H1 (cell line): ENCODE measurements around the gene LRRTM3. TPM values are rescaled to one million over a fixed set of nuclear protein-coding genes. Genes with fewer than 3 reads are reported as not detected.

ENCODE experiments used
- CTCF ChIA-PET: fragments of 300-600 bp; sonication (Branson Sonifier 250); formaldehyde crosslinking; loops from one replicate; lab custom pipeline; 2021; ENCODE audit not compliant: partially characterized antibody; lab: Charles Lee
- POLR2A ChIA-PET: fragments of 300-600 bp; sonication (Branson Sonifier 250); formaldehyde crosslinking; loops from one replicate; lab custom pipeline; 2021; ENCODE audit warnings: inconsistent platforms; ENCODE audit not compliant: partially characterized antibody; lab: Charles Lee
- DNase-seq, 2 experiments: peaks; one replicate each; pipeline versions ENCODE4 v3.0.0 to v3.0.0-alpha.2; 2010 to 2022; ENCODE audit warnings: low spot score in 2 of 2, low read depth in 1 of 2, mixed read lengths in 1 of 2
- FAIRE-seq: peaks from 2 replicates; lab custom pipeline; 2011; peaks lifted over from hg19 to GRCh38; lab: Jason Lieb, UNC
- H2AFZ ChIP-seq: 2 replicates; pipeline ENCODE4 v1.8.1; 2012; ENCODE audit warnings: low read length, inconsistent platforms
- H2AK5ac ChIP-seq: 2 replicates; pipeline ENCODE4 v1.6.1; 2013; ENCODE audit warnings: low read depth, low read length
- H2BK120ac ChIP-seq: replicated peaks from 2 replicates; pipeline ENCODE3; 2013; ENCODE audit warnings: low read depth, low read length, inconsistent platforms
- H2BK12ac ChIP-seq: 2 replicates; pipeline ENCODE4 v1.6.1; 2013; ENCODE audit warnings: low read depth, low read length
- H2BK15ac ChIP-seq: 2 replicates; pipeline ENCODE4 v1.6.1; 2013; ENCODE audit warnings: low read length
- H2BK20ac ChIP-seq: 2 replicates; pipeline ENCODE4 v1.6.1; 2013; ENCODE audit warnings: low read length
- H2BK5ac ChIP-seq: 2 replicates; pipeline ENCODE4 v1.6.1; 2013; ENCODE audit warnings: low read depth, low read length
- H3K14ac ChIP-seq: 2 replicates; pipeline ENCODE4 v1.6.1; 2013; ENCODE audit warnings: inconsistent platforms; ENCODE audit not compliant: insufficient read length
- H3K18ac ChIP-seq: 2 replicates; pipeline ENCODE4 v1.6.1; 2013; ENCODE audit warnings: low read length; ENCODE audit errors: extremely low read depth
- H3K23ac ChIP-seq: 2 replicates; pipeline ENCODE4 v1.6.1; 2013; ENCODE audit warnings: inconsistent platforms; ENCODE audit not compliant: insufficient read length
- H3K23me2 ChIP-seq: 2 replicates; pipeline ENCODE4 v1.6.1; 2013; ENCODE audit warnings: low read depth, low read length
- H3K27ac ChIP-seq: 2 replicates; pipeline ENCODE4 v1.6.1; 2011; ENCODE audit warnings: low read depth, low read length, inconsistent platforms
- H3K27me3 ChIP-seq, 4 experiments: replicated peaks in 1 of 4; 1 replicate in 1 of 4; 2 replicates in 3 of 4; pipeline versions ENCODE4 v1.6.1 to v1.8.1; 2011 to 2013; ENCODE audit warnings: low read length in 3 of 4, mild to moderate bottlenecking in 3 of 4, inconsistent platforms in 2 of 4, mixed read lengths in 2 of 4, moderate library complexity in 1 of 4; ENCODE audit not compliant: control insufficient read depth in 3 of 4, insufficient read depth in 3 of 4; ENCODE audit errors: extremely low read depth in 1 of 4
- H3K36me3 ChIP-seq, 4 experiments: 2 replicates each; pipeline versions ENCODE4 v1.6.1 to v1.8.1; 2011 to 2013; ENCODE audit warnings: mild to moderate bottlenecking in 4 of 4, low read length in 3 of 4, moderate library complexity in 2 of 4, control low read depth in 1 of 4, inconsistent platforms in 1 of 4; ENCODE audit not compliant: insufficient read depth in 4 of 4, control insufficient read depth in 2 of 4
- H3K4ac ChIP-seq: replicated peaks from 2 replicates; pipeline ENCODE3; 2013; ENCODE audit warnings: low read length, low read depth, mixed read lengths, inconsistent platforms; ENCODE audit not compliant: insufficient read length
- H3K4me1 ChIP-seq, 4 experiments: replicated peaks in 1 of 4; 1 replicate in 1 of 4; 2 replicates in 3 of 4; pipeline versions ENCODE4 v1.6.1 to v1.8.1; 2011 to 2013; ENCODE audit warnings: low read length in 3 of 4, inconsistent platforms in 2 of 4, mixed read lengths in 1 of 4; ENCODE audit not compliant: insufficient read depth in 4 of 4, control insufficient read depth in 3 of 4
- H3K4me2 ChIP-seq, 2 experiments: 2 replicates each; pipeline versions ENCODE4 v1.6.1 to v1.8.1; 2011 to 2013; ENCODE audit warnings: low read depth in 2 of 2, low read length in 2 of 2, control low read depth in 1 of 2, inconsistent platforms in 1 of 2, mild to moderate bottlenecking in 1 of 2; ENCODE audit not compliant: insufficient read depth in 1 of 2
- H3K4me3 ChIP-seq, 4 experiments: fragments of 200-600, 300-600 bp in 1 of 4; sonication (generic), shearing (Covaris generic), sonication (Bioruptor Twin) in 1 of 4; 2 replicates each; pipeline versions ENCODE4 v1.5.1 to v1.8.1; 2011 to 2016; ENCODE audit warnings: low read length in 4 of 4, low read depth in 3 of 4, control low read depth in 2 of 4, inconsistent platforms in 2 of 4, mild to moderate bottlenecking in 2 of 4, mixed read lengths in 1 of 4, moderate library complexity in 1 of 4; ENCODE audit not compliant: insufficient read depth in 2 of 4; ENCODE audit errors: extremely low read depth in 1 of 4
- H3K56ac ChIP-seq: replicated peaks from 2 replicates; pipeline ENCODE3; 2013; ENCODE audit warnings: low read depth, mild to moderate bottlenecking, mixed read lengths, low read length, inconsistent platforms; ENCODE audit not compliant: insufficient read length
- H3K79me1 ChIP-seq: 2 replicates; pipeline ENCODE4 v1.6.1; 2013; ENCODE audit warnings: low read depth, low read length, control low read depth
- H3K79me2 ChIP-seq, 2 experiments: 2 replicates each; pipeline versions ENCODE4 v1.6.1 to v1.8.1; 2012 to 2013; ENCODE audit warnings: low read length in 2 of 2, mild to moderate bottlenecking in 2 of 2, inconsistent platforms in 1 of 2; ENCODE audit not compliant: insufficient read depth in 2 of 2, control insufficient read depth in 1 of 2
- H3K9ac ChIP-seq, 4 experiments: replicated peaks in 1 of 4; 1 replicate in 1 of 4; 2 replicates in 3 of 4; pipeline versions ENCODE4 v1.6.1 to v1.8.1; 2011 to 2013; ENCODE audit warnings: low read depth in 3 of 4, low read length in 3 of 4, control low read depth in 2 of 4, mild to moderate bottlenecking in 2 of 4, moderate library complexity in 2 of 4, inconsistent platforms in 1 of 4; ENCODE audit errors: extremely low read depth in 1 of 4
- H3K9me3 ChIP-seq, 2 experiments: 2 replicates each; pipeline versions ENCODE4 v1.6.1 to v1.8.1; 2012 to 2013; ENCODE audit warnings: mild to moderate bottlenecking in 2 of 2, moderate library complexity in 2 of 2, control low read depth in 1 of 2, inconsistent platforms in 1 of 2, low read depth in 1 of 2, low read length in 1 of 2, mixed read lengths in 1 of 2; ENCODE audit not compliant: insufficient read depth in 2 of 2
- H4K20me1 ChIP-seq, 2 experiments: replicated peaks in 1 of 2; 2 replicates each; pipeline versions ENCODE3 to v1.8.1; 2011 to 2013; ENCODE audit warnings: inconsistent platforms in 2 of 2, low read length in 2 of 2, mild to moderate bottlenecking in 1 of 2; ENCODE audit not compliant: insufficient read depth in 2 of 2, control insufficient read depth in 1 of 2
- H4K5ac ChIP-seq: 2 replicates; pipeline ENCODE4 v1.6.1; 2013; ENCODE audit warnings: low read length, low read depth, mixed read lengths, inconsistent platforms; ENCODE audit not compliant: insufficient read length
- H4K8ac ChIP-seq: 2 replicates; pipeline ENCODE4 v1.8.0; 2013; ENCODE audit warnings: mild to moderate bottlenecking, moderate library complexity, low read length, inconsistent platforms; ENCODE audit not compliant: insufficient read depth; ENCODE audit errors: extremely low read depth
- H4K91ac ChIP-seq: replicated peaks from 2 replicates; pipeline ENCODE3; 2013; ENCODE audit warnings: low read length, mixed read lengths, inconsistent platforms; ENCODE audit not compliant: insufficient read length
- BCL11A ChIP-seq, 2 experiments: IDR thresholded peaks; one replicate each; pipeline ENCODE4 v1.6.1; 2011; ENCODE audit warnings: low read depth in 2 of 2, low read length in 2 of 2, mild to moderate bottlenecking in 2 of 2
- GABPA ChIP-seq: IDR thresholded peaks from 2 replicates; pipeline ENCODE4 v1.6.1; 2011; ENCODE audit warnings: mild to moderate bottlenecking, low read length, moderate library complexity, borderline replicate concordance; ENCODE audit not compliant: insufficient read depth
- GTF2F1 ChIP-seq: IDR thresholded peaks from 2 replicates; pipeline ENCODE4 v1.6.1; 2012; ENCODE audit warnings: low read depth, low read length, improper control_type of control experiment, borderline replicate concordance
- KDM1A ChIP-seq: fragments of 200-600, 300-600 bp; sonication (generic); IDR thresholded peaks from 2 replicates; pipeline ENCODE4 v1.7.1; 2016; ENCODE audit warnings: mild to moderate bottlenecking, low read length, borderline replicate concordance
- KDM4A ChIP-seq: IDR thresholded peaks from one replicate; pipeline ENCODE4 v1.7.1; 2012; ENCODE audit warnings: low read depth, mild to moderate bottlenecking, moderate library complexity, low read length, inconsistent platforms; ENCODE audit not compliant: severe bottlenecking
- MAFK ChIP-seq: IDR thresholded peaks from 2 replicates; pipeline ENCODE4 v1.6.1; 2012; ENCODE audit warnings: low read depth, mild to moderate bottlenecking, improper control_type of control experiment, low read length
- POLR2A ChIP-seq, 2 experiments: IDR thresholded peaks; 1 replicate in 1 of 2; 2 replicates in 1 of 2; pipeline ENCODE4 v1.6.1; 2011; ENCODE audit warnings: low read depth in 2 of 2, low read length in 2 of 2, mild to moderate bottlenecking in 2 of 2; ENCODE audit errors: control extremely low read depth in 1 of 2
- POLR2AphosphoS5 ChIP-seq: IDR thresholded peaks from 2 replicates; pipeline ENCODE4 v1.6.1; 2011; ENCODE audit warnings: low read depth, low read length
- RBBP5 ChIP-seq: IDR thresholded peaks from 2 replicates; pipeline ENCODE4 v1.7.1; 2012; ENCODE audit warnings: low read depth, mild to moderate bottlenecking, inconsistent platforms, low read length, moderate library complexity, borderline replicate concordance
- SAP30 ChIP-seq: fragments of 300-600 bp; sonication (generic); IDR thresholded peaks from 2 replicates; pipeline ENCODE4 v1.7.1; 2012; ENCODE audit warnings: low read length, moderate library complexity, mild to moderate bottlenecking, inconsistent platforms; ENCODE audit not compliant: insufficient read depth, insufficient replicate concordance
- SIN3A ChIP-seq, 2 experiments: IDR thresholded peaks in 1 of 2; conservative IDR thresholded peaks in 1 of 2; 2 replicates each; pipeline ENCODE4 v1.6.1; 2011 to 2012; ENCODE audit warnings: low read length in 2 of 2, improper control_type of control experiment in 1 of 2, low read depth in 1 of 2, mild to moderate bottlenecking in 1 of 2
- SIRT6 ChIP-seq: IDR thresholded peaks from one replicate; pipeline ENCODE4 v1.7.1; 2012; ENCODE audit warnings: low read length, inconsistent platforms
- SP2 ChIP-seq: IDR thresholded peaks from 2 replicates; pipeline ENCODE4 v1.6.1; 2012; ENCODE audit warnings: mild to moderate bottlenecking, low read length, inconsistent platforms
- TCF12 ChIP-seq: IDR thresholded peaks from 2 replicates; pipeline ENCODE4 v1.6.1; 2011; ENCODE audit warnings: low read depth, mild to moderate bottlenecking, low read length
- TEAD4 ChIP-seq: IDR thresholded peaks from 2 replicates; pipeline ENCODE4 v1.6.1; 2012; ENCODE audit warnings: low read depth, low read length, inconsistent platforms, mixed read lengths
- WGBS, 2 experiments: shearing (Covaris generic) in 1 of 2; methylation state at CpG; one replicate each; pipeline versions ENCODE4 v1.1.6 to v1.1.7; 2013 to 2015; ENCODE audit warnings: low lambda C conversion rate in 2 of 2, mixed read lengths in 2 of 2, inconsistent platforms in 1 of 2, low coverage in 1 of 2, missing lambda C conversion rate in 1 of 2; ENCODE audit not compliant: insufficient replicate concordance in 2 of 2, insufficient coverage in 1 of 2, insufficient read length in 1 of 2; ENCODE audit errors: extremely low coverage in 1 of 2, missing lambda C conversion rate in 1 of 2; 5-methylcytosine and 5-hydroxymethylcytosine counted together
- polyA plus RNA-seq, 7 experiments: library from polyadenylated mRNA; depleted of rRNA in 3 of 7; stranded (reverse) in 5 of 7; unstranded in 2 of 7; fragments of >200 nt in 5 of 7; fragments of 200-250 nt in 2 of 7; gene quantifications; 1 replicate in 5 of 7; 2 replicates in 1 of 7; 4 replicates in 1 of 7; pipeline versions ENCODE4 v1.2.1 to v1.2.3, GENCODE V29; 2011 to 2013; ENCODE audit warnings: missing spikeins in 2 of 7, mixed read lengths in 2 of 7
- total RNA-seq: library from RNA; stranded (reverse); fragmentation: NEBNext Ultra II Directional; extraction: Animal tissue kit (Norgen Biotek cat#: 25700); gene quantifications from 2 replicates; pipeline ENCODE4 v1.2.1, GENCODE V29; 2021

The LRRTM3 gene
- total and polyA plus RNA-seq, 2 of the 8 experiments (the other 6 are each of a cell fraction or from before 2014, with no cell fraction given) = 0.33 to 0.48 TPM

GRCh38 chr10:67033878-67034277 is 108.0 kb downstream of the LRRTM3 start:
- Histone ChIP-seq H3K9ac (no peak overlapping the region), H3K23me2 (no peaks in the 10 kb centered on the region), H3K36me3 (no peaks in the 10 kb centered on the region), H3K18ac (no peak overlapping the region), H3K27me3 (no peaks in the 10 kb centered on the region), H4K91ac (no peak overlapping the region), H3K27ac (no peak overlapping the region), H2BK20ac (no peak overlapping the region), H2BK5ac (no peak overlapping the region), H3K23ac (no peak overlapping the region), H3K4ac (no peak overlapping the region), H3K79me2 (no peaks in the 10 kb centered on the region), H2BK15ac (no peak overlapping the region), H3K14ac (no peak overlapping the region), H2BK120ac (no peak overlapping the region), H2AK5ac (no peak overlapping the region), H2AFZ (no peak overlapping the region), H3K56ac (no peak overlapping the region), H4K20me1 (no peaks in the 10 kb centered on the region), H2BK12ac (no peak overlapping the region), H4K8ac (no peak overlapping the region), H3K4me3 (no peak overlapping the region), H3K79me1 (no peaks in the 10 kb centered on the region), H3K9me3 (no peaks in the 10 kb centered on the region), H4K5ac (no peak overlapping the region), H3K4me1 (no peaks in the 10 kb centered on the region), H3K4me2 (no peak overlapping the region)
- TF ChIP-seq POLR2AphosphoS5 (no peak), KDM1A (no peak), TCF12 (no peak), TEAD4 (no peak), SP2 (no peak), GABPA (no peak), MAFK (no peak), KDM4A (no peak), RBBP5 (no peak), SIRT6 (no peak), BCL11A (IDR thresholded peaks at IDR 0.05; ENCODE audit: low read depth in 2 of 2, low read length in 2 of 2) (no peak), GTF2F1 (no peak), SAP30 (no peak), SIN3A (conservative IDR thresholded peaks at IDR 0.05 in 1 of 2, IDR thresholded peaks at IDR 0.05 in 1 of 2; ENCODE audit: low read depth in 1 of 2, low read length in 2 of 2) (no peak), POLR2A (IDR thresholded peaks at IDR 0.05; ENCODE audit: control extremely low read depth in 1 of 2, low read depth in 2 of 2, low read length in 2 of 2) (no peak)
- ChIA-PET CTCF (no interaction called here), POLR2A (no interaction called here)
- 95% methylated on average over 9 of the region's 9 CpGs; no CpG with 5 or more reads in 1 of the 2 experiments for WGBS, 2 experiments
- no peak for DNase-seq
- no peak for FAIRE-seq
